Measurements from ENCODE around the gene RCAN1. TPM values are rescaled to one million over a fixed set of nuclear protein-coding genes. Genes with fewer than 3 reads are reported as not detected.

The RCAN1 gene
- total and polyA plus RNA-seq, 2 of the 13 experiments (the other 11 are each of a cell fraction or from before 2014, with no cell fraction given) = 9.4 to 34.1 TPM

DNA sequence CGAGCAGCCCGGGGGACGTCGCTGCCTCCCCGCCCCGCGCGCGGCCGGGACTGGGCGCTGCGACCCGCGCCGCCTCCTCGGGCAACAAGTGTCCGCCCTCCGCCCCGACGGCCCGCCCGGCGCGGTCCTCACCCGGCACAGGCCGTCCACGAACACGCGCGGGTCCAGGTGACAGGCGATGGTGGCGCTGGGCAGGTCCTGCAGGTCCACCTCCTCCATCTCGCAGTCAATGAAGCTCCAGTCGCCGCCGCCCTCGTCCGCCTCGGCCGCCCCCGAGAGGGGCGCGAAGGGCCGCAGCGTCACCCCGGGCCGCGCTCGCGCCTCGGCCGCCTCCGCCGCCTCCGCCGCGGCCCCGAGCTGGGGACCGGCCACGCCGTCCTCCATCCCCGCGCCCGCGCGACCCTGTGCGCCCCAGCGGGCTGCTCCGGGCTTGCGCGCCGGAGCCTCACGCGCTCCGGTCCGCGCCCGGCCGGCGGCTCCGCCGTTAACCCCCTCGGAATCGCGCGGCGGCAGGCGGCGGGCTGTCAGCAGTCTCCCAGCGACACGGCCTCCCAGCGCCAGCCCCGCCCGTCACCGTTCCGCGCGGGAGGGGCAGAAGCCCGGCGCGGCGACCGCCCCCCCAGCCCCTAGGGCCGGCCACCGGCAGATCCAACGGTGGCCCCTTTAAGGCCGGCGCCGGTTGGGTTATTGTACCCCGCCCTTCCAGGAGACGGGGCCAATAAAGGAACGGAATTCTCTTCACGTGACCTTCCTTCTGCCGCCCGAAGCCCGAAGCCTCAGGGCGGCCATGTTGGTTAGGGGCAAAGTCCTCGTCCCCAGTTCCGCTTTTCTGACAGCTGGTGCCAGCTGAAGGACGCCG is at the start of gene RCAN1 (continued):
- TF ChIP-seq, protein P1, sequence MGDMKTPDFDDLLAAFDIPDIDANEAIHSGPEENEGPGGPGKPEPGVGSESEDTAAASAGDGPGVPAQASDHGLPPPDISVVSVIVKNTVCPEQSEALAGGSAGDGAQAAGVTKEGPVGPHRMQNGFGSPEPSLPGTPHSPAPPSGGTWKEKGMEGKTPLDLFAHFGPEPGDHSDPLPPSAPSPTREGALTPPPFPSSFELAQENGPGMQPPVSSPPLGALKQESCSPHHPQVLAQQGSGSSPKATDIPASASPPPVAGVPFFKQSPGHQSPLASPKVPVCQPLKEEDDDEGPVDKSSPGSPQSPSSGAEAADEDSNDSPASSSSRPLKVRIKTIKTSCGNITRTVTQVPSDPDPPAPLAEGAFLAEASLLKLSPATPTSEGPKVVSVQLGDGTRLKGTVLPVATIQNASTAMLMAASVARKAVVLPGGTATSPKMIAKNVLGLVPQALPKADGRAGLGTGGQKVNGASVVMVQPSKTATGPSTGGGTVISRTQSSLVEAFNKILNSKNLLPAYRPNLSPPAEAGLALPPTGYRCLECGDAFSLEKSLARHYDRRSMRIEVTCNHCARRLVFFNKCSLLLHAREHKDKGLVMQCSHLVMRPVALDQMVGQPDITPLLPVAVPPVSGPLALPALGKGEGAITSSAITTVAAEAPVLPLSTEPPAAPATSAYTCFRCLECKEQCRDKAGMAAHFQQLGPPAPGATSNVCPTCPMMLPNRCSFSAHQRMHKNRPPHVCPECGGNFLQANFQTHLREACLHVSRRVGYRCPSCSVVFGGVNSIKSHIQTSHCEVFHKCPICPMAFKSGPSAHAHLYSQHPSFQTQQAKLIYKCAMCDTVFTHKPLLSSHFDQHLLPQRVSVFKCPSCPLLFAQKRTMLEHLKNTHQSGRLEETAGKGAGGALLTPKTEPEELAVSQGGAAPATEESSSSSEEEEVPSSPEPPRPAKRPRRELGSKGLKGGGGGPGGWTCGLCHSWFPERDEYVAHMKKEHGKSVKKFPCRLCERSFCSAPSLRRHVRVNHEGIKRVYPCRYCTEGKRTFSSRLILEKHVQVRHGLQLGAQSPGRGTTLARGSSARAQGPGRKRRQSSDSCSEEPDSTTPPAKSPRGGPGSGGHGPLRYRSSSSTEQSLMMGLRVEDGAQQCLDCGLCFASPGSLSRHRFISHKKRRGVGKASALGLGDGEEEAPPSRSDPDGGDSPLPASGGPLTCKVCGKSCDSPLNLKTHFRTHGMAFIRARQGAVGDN (CRISPR knock-in tag; IDR thresholded peaks at IDR 0.05) = peak; percentile 56
- TF ChIP-seq SRSF1 (optimal IDR thresholded peaks at IDR 0.05; ENCODE audit: low read depth, low read length) (peak; percentile 62), ISL2 (CRISPR knock-in tag; IDR thresholded peaks at IDR 0.05) (peak; percentile 36; the same call in 1 of the 2 replicates), SETDB1 (CRISPR knock-in tag; IDR thresholded peaks at IDR 0.05; ENCODE audit: borderline replicate concordance) (no peak), CHCHD3 (CRISPR knock-in tag; IDR thresholded peaks at IDR 0.05) (0 out of 2 replicates have a peak, but pooled peaks have one; percentile 28), ETV5 (CRISPR knock-in tag; IDR thresholded peaks at IDR 0.05; ENCODE audit: borderline replicate concordance) (peak; percentile 62; the same call in 1 of the 2 replicates), ASH2L (IDR thresholded peaks at IDR 0.05; ENCODE audit: insufficient read length, low read depth, low read length) (peak; percentile 42), NAIF1 (CRISPR knock-in tag; IDR thresholded peaks at IDR 0.05; ENCODE audit: borderline replicate concordance) (no peak), SKI (IDR thresholded peaks at IDR 0.05; ENCODE audit: partially characterized antibody) (peak; percentile 44), NFYB (CRISPR knock-in tag; IDR thresholded peaks at IDR 0.05) (peak; percentile 87)
- TF ChIP-seq, protein P2, sequence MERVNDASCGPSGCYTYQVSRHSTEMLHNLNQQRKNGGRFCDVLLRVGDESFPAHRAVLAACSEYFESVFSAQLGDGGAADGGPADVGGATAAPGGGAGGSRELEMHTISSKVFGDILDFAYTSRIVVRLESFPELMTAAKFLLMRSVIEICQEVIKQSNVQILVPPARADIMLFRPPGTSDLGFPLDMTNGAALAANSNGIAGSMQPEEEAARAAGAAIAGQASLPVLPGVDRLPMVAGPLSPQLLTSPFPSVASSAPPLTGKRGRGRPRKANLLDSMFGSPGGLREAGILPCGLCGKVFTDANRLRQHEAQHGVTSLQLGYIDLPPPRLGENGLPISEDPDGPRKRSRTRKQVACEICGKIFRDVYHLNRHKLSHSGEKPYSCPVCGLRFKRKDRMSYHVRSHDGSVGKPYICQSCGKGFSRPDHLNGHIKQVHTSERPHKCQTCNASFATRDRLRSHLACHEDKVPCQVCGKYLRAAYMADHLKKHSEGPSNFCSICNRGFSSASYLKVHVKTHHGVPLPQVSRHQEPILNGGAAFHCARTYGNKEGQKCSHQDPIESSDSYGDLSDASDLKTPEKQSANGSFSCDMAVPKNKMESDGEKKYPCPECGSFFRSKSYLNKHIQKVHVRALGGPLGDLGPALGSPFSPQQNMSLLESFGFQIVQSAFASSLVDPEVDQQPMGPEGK (CRISPR knock-in tag; IDR thresholded peaks at IDR 0.05) = peak; percentile 96
- TF ChIP-seq, protein P3, sequence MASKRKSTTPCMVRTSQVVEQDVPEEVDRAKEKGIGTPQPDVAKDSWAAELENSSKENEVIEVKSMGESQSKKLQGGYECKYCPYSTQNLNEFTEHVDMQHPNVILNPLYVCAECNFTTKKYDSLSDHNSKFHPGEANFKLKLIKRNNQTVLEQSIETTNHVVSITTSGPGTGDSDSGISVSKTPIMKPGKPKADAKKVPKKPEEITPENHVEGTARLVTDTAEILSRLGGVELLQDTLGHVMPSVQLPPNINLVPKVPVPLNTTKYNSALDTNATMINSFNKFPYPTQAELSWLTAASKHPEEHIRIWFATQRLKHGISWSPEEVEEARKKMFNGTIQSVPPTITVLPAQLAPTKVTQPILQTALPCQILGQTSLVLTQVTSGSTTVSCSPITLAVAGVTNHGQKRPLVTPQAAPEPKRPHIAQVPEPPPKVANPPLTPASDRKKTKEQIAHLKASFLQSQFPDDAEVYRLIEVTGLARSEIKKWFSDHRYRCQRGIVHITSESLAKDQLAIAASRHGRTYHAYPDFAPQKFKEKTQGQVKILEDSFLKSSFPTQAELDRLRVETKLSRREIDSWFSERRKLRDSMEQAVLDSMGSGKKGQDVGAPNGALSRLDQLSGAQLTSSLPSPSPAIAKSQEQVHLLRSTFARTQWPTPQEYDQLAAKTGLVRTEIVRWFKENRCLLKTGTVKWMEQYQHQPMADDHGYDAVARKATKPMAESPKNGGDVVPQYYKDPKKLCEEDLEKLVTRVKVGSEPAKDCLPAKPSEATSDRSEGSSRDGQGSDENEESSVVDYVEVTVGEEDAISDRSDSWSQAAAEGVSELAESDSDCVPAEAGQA (IDR thresholded peaks at IDR 0.05; ENCODE audit: low read depth) = peak; percentile 93
- TF ChIP-seq, protein P3 (CRISPR knock-in tag; IDR thresholded peaks at IDR 0.05; ENCODE audit: borderline replicate concordance) = 0 out of 2 replicates have a peak, but pooled peaks have one; percentile 42
- TF ChIP-seq, protein P4, sequence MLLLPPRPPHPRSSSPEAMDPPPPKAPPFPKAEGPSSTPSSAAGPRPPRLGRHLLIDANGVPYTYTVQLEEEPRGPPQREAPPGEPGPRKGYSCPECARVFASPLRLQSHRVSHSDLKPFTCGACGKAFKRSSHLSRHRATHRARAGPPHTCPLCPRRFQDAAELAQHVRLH (CRISPR knock-in tag; IDR thresholded peaks at IDR 0.05; ENCODE audit: borderline replicate concordance, low read depth) = peak; percentile 35; the same call in 1 of the 2 replicates

Data from HepG2 (cell line).